DOHH2 (cell line): Measurements from ENCODE around the gene PODXL.

Experiments
- EZH2phosphoT487 ChIP-seq: fragments of 200-600 bp; sonication (generic); IDR thresholded peaks from 2 replicates; pipeline ENCODE4 v1.6.1; 2017; ENCODE audit warnings: borderline replicate concordance, mild to moderate bottlenecking, antibody characterized with exemption, low read length, moderate library complexity, mixed read lengths
- TF ChIP-seq, protein P1 (sequence below): fragments of 200-600 bp; sonication (generic); IDR thresholded peaks from one replicate; pipeline ENCODE4 v1.5.1; 2014; ENCODE audit warnings: antibody characterized with exemption, mild to moderate bottlenecking, low read depth, low read length; ENCODE audit not compliant: poor library complexity, severe bottlenecking

DNA sequence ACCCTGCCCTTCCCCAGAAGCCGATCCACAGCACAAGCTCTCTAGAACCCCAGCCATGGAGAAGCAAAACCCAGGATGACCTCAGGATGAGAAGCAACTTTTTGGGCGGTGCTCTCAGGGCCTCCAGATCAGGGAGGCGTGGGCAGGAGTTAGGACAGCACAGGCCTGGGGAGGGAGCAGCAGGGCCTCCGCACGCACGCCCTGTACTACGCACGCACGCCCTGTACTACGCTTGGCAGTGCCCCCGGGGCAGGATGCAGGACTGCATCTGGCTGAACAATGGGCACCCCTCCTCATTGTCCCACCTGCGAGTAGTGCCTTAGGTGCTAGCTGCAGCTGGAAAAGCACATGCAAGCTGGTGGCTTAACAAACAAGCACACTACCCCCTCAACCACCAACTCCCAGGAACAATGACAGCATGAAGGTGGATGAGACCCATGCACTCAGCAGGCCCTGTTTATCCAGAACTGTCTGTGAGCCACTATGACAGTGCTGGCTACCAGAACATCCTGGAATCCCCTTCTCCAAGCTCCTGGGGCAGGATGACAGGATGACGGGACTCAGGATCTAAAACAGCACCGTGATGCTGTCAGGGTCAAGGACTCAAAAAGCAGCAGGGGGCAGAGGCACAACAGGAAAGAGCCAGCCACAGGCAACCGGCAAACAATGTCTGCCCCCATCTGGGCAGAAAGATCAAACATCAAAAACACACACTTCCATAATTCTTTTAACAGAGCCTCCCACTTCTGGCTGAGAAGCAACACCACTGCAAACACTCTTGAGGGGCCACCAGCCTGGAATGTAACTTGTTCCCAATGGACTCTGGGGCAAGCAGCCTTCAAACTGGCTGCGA lies 11.8 kb downstream of the PODXL start:
- TF ChIP-seq, protein P1, sequence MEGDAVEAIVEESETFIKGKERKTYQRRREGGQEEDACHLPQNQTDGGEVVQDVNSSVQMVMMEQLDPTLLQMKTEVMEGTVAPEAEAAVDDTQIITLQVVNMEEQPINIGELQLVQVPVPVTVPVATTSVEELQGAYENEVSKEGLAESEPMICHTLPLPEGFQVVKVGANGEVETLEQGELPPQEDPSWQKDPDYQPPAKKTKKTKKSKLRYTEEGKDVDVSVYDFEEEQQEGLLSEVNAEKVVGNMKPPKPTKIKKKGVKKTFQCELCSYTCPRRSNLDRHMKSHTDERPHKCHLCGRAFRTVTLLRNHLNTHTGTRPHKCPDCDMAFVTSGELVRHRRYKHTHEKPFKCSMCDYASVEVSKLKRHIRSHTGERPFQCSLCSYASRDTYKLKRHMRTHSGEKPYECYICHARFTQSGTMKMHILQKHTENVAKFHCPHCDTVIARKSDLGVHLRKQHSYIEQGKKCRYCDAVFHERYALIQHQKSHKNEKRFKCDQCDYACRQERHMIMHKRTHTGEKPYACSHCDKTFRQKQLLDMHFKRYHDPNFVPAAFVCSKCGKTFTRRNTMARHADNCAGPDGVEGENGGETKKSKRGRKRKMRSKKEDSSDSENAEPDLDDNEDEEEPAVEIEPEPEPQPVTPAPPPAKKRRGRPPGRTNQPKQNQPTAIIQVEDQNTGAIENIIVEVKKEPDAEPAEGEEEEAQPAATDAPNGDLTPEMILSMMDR = peak; percentile 52
- no peak for TF ChIP-seq EZH2phosphoT487
